ENCODE data around the gene CP.
"Not testable (repeated sequence)": the region's sequence is repeated elsewhere in the genome, so short reads cannot be mapped to it uniquely, and the experiment has no call there.

CP gene

DNA sequence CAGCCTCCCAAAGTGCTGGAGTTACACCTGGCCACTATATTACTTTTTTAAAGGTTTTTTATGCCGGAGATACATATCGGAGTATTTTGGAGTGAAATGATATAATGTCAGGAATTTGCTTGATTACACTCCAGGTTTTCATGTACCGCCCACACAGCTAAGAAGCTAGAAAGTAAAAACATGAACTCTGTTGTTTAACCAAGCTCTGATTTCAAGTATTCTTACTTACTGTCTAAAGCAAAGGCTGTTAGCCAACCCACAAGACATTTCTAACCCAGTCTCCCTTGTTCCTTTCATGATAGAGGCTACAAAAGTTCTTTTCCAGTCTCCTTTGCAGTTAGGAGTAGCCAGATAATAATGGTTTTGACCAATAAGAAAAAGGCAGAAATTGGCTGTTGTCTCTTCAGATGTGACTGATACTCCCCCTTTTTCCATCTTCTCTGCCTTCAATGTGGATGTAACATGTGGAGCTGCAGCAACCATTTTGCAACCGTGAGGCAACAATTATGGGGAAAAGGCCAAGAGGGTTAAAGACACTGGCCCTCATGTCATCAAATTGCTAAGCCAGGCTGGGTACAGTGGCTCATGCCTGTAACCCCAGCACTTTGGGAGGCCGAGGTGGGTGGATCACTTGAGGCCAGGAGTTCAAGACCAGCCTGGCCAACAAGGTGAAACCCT, 6.1 kb upstream of the CP start:
- no peak for DNase-seq (ENCODE audit: low read depth)

DNA sequence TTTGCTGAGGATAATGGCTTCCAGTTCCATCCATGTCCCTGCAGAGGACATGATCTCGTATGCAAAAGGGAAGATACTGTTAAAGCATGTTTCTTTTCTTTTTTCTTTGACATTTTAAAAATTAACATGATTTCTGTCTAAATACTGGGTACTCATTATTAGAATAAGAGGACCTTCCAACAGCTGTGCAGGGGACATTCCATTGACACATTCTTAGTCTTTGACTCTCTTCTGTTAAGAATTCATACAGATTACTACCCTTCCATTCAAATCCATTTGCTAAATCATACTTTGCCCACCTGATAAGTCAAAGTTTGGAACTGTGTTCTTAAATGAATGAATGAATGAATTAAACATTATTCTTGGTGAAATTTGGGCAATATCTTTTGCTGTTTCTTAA, 5.1 kb upstream of the CP start:
- no peak for DNase-seq (ENCODE audit: low read depth)

DNA sequence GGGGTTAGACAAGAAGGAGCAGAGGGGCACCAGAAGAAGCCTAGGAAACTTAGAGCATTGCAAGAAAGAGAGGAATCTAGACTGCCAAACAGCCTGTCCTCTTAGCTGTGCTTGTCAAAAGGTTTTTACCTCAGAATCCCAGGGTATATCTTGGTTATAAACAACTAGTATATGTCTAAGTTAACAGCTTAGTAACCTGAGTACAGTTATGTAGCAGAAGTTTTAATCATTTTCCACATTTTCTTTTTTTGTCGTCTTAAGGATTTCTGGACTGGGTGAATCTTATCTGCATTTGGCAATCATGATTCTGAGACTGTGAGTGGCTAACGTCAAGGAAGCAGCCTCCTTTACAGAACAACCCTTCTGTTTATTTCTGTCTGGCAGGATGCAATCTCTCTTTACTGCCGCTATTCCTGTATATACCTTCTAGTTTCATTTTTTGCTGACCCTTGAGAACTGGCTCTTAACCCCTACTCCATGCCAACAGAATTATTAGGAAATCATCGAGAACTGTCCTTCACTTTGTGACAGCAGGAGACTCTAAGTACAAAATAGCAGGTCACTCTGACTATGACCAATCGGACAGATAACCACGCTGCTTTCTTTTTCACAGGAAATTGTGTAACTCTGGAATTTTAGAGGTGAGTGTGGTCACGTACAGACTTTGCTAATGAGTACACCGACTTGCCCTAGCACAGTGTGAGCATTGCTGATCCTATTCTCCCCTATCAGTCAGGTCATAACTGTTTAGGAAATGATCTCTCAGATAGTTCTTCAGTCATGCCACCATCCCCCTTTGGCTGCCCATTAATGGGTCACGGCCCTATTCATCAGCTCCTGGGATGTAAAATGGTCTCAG, 3.3 kb upstream of the CP start:
- DNase-seq (ENCODE audit: low read depth) = peak; percentile 43

DNA sequence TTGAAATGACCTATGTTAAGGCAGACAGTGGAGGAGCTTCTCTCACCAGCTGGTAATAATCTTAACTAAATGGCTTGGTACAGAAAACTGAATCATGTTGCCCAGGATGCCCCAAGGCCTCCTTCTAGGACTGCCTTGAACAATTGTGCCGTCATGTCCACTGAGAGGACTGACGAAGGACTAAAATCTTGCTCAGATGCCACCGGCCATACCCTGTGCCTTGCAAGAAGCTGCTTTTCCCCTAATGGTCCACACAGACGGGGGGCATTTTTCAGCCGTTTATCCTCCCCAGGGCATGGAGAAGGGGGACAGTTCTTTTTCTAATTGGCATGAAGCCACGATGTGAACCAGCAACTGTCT, 1.8 kb upstream of the CP start:
- no peak for DNase-seq (ENCODE audit: low read depth)

DNA sequence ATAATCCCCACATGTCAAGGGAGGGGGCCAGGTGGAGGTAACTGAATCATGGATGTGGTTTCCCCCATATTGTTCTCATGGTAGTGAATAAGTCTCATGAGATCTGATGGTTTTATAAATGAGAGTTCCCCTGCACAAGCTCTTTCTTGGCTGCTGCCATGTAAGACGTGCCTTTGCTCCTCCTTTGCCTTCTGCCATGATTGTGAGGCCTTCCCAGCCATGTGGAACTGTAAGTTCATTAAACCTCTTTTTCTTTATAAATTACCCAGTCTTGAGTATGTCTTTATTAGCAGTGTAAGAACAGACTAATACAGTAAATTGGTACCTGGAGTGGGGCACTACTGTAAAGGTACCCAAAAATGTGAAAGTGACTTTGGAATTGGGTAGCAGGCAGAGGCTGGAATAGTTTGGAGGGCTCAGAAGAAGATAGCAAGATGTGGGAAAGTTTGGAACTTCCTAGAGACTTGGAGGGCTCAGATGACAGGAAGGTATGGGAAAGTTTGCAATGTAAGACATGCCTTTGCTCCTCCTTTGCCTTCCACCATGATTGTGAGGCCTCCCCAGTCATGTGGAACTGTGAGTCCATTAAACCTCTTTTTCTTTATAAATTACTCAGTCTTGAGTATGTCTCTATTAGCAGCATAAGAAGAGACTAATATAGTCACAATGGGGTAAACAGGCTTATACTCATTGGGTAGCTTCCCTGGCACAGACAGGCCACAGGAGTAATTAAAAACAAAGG, 2.1 kb downstream of the CP start:
- not testable (repeated sequence) for DNase-seq (ENCODE audit: low read depth)

DNA sequence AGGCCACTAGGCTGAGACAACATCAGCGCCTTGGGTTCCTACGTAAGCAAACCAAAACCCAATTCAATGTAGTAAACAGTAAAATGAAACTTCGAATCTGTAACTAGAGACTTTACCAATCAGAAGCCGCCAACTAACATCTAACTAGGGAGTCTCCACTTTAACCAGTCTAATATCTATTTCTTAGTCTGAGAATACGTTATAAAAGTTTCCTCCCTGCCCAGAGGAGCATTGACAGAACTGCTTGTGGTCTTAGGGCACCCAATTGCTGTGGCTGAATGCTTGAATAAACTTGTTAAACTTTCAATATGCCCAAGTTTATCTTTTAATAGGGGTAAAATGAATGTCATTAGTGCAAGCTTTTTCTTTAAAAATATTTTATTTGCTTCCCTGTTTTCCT, 4.3 kb downstream of the CP start:
- DNase-seq (ENCODE audit: low read depth) = no peak

DNA sequence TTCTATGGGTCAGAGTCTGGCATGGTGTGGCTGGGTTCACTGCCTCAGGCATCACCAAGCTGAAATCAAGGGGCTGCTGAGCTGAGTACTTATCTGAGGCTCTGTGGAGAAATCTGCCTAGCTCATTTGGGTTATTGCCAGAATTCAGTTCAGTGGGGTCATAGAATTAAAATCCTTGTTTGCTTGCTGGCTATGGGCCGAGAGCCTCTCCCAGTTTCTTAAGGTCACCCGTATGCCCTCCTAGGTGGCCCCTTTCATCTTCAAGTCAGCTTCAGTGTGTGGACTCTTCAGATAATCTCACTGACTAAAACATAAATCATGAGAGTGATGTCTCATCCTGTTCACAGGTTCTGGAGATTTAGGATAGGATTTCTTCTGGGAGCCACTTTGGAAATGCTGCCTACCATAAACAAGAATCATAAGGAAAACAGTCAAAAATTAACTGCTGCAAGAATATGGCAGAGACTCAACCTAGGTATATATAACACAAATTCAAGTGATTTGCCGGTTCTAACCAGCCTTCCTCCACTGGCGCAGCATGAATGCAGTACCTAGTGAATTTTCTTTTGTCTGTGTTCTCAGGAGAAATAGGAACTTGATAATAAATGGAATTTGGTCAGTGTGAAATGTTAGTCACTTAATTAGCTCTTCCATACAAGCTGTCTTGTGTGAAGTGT, 5.3 kb downstream of the CP start:
- no peak for DNase-seq (ENCODE audit: low read depth)

DNA sequence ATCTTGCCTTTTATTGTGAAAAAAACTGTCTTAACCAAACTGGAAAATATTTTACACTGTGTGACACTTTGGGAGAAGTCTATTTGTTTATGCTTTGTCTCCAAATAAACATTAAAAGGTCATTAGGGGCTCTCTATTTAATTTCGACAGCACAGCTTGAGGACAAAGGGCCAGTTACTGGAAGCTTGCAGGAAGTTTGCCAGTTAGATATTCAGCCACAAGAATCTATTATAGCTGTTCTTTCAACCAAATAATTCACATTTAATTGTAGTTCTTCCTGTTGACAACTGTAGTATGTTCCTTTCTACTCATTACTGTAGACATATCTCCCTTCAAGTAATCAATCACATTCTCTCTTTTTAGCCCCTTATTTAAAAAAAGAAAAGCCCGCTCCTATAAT, 6.1 kb downstream of the CP start:
- DNase-seq (ENCODE audit: low read depth) = no peak

DNA sequence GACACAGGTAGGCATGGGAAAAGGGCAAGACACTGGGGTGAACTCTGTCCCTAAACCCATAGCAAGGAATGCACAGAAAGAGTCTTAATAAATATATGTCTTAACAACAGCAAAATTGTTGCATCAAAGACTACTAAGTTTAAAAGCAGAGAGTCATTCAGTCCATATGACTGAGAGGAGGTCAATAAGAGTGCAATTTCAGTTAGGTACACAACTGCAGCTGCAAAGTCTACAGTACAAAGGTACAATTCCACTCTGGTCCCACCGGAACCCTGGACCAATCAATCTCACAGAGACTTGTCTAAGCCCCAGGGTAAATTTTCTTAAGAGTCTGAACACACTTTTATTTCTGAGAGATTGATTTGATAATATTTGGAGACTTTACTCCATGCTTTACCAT, 6.9 kb downstream of the CP start:
- DNase-seq (ENCODE audit: low read depth) = no peak

DNA sequence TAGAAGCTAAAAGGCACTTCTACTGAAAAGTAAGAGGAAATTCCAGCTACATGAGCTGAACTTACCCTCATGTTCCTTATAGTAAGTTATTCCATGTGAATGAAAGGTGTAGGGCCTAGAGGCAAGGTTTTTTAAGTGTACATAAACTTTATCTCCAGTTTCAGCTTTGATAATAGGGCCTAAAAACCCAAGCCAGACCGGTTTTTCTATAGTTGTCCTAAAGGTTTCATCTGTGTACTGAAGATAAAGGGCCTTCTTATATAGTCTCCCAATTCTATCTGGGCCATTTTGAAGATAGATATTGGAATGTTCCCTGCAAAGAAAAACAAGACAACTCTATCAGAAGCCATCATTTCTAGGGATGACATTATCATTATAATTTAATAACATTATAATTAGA, 9.2 kb downstream of the CP start:
- no peak for DNase-seq (ENCODE audit: low read depth)

DNA sequence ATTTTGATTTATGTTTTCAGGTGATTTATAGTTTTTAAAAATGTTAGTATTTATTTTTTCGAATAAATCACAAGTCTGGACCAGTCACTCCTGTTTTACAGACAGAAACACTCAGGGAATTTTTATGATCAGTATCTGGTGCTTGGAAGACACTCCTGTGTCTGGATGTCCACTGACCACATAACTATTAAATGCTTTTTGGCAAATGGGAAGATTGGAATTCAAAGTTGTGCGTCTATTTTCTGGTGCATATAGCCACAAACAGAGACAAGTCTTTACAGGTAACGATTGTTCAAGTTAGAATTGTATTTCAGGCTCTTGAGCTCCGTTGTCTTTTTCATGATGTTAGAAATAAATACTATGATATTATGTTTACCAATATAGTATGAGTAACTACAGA, 12.2 kb downstream of the CP start:
- no peak for DNase-seq (ENCODE audit: low read depth)

DNA sequence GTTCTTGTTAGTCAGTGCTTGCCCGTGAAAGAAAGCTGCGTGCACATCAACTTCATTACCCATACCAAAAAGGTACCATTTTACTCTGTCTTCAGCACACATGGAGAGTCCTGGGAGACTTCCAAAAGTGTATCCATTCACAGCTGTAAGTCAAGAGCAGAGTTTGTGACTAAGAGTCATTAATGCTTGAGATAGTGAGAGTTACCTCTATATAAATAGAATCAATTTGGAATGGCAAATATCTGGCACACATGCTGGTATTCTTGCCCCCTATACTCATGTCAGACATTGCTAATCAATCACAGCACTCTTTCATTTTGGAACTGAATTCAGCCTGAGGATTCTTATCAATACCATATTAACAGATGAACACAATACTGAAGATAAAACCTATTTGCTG, 14.2 kb downstream of the CP start:
- DNase-seq (ENCODE audit: low read depth) = no peak

DNA sequence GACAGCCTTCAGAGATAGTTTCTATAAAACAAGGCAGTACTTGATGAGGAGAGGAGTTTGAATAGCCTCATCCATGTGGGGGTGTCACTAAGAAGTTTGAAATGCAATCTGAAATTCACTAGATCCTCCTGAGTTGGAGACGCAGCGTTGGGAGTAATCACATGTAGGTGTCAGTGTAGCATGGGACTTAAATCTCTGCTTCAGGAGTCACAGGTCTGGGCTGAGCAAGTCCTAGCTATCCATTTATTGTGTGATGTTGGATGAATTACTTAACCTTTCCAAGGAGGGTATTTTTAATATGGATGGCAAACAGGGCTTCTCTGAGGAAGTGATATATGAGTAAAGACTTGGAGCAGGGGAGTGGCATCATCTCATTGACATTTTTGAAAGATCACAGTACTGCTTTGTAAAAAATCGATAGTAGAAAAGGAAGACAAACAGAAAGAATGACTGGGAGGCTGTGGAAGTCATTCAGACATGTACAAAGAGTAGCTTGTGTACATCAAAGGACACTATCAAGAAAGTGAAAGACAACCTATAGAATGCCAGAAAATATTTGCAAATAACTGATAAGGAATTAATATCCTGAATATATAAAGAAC, 17.1 kb downstream of the CP start:
- DNase-seq (ENCODE audit: low read depth) = no peak

DNA sequence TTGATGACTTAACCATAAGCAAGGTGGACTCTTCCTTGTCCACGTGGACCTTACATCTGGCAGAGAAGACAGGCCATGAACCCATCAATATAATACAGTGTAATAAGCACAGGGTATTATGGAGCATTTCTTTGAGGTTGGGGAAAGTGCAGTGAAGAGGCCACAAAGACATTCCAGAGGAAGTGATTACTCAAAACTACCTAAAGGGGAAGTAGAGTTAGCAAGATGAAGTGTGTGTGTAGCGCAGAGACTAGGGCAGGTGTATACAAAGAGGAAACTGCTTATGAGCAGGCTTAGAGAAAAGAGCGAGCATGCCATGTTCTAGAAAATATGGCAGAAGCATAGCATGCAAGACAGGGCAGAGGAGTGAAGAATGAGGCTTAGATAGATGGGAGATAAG, 17.9 kb downstream of the CP start:
- DNase-seq (ENCODE audit: low read depth) = no peak

DNA sequence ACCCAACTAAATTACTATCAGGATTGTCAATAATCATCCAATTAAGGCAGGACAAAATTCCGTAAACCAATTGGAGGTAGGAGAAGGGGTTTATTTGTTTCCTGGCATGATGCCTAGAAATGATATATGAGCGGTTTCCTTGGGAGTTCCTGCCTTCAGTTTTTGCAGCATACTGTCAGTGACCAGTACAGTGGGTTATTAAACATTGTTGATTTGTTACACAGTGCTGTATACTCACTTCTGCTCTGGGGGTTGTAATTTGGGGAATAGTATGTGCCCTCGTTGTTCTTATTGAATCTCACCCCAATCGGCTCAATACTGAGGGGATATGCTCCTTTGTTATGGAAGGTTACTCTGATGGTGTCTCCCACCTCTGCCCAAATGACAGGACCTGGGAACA, 22.2 kb downstream of the CP start:
- DNase-seq (ENCODE audit: low read depth) = no peak

DNA sequence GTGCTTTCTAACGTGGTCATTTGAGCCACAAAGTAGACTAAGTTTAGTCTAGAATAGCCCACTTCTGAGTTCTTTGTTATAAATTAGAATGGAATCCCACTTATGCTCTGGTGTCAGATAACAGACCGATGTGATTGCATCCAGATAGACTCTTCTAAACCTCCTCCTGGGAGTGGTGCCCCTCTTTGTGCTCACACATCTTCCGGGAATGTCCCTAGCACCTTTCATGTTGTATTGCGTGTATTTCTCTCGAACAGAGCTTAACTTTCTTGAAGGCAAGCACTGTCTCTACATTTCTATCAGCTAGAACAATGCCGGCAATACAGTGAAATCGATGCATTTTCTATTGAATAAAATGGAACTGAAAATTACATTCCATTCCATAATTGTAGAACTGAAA, 23.0 kb downstream of the CP start:
- no peak for DNase-seq (ENCODE audit: low read depth)

DNA sequence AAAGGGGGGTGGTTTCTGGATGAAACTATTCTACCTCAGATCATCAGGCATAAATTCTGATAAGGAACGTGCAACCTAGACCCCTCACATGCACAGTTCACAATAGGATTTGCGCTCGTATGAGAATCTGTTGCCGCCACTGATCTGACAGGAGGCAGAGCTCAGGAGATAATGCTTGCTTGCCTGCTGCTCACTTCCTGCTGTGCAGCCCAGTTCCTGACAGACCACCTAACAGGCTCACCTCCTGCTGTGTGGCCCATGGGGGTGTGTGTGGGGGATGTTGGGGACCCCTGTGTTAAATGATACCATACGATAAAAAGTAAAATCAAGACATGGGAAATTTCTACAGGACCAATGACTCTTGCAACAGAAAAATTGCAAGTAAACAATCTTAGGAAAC, 24.0 kb downstream of the CP start:
- DNase-seq (ENCODE audit: low read depth) = no peak

DNA sequence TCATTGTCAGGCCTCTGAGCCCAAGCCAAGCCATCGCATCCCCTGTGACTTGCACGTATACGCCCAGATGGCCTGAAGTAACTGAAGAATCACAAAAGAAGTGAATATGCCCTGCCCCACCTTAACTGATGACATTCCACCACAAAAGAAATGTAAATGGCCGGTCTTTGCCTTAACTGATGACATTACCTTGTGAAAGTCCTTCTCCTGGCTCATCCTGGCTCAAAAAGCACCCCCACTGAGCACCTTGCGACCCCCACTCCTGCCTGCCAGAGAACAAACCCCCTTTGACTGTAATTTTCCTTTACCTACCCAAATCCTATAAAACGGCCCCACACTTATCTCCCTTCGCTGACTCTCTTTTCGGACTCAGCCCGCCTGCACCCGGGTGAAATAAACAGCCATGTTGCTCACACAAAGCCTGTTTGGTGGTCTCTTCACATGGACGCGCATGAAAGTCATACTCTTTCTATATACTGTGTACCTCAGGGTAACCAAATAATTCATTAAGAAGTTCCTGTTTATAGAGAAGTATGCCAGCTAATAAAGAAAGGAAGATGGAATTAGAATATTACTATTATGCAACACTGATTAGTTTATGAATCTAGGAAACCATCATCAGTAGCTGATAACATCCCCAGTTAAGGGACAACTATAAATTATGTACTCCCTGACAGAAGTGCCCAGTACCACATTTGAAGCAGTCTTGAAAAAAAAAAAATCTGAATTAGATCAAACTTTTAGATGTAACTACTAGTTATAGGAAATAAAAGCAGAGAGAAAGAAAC, 24.6 kb downstream of the CP start:
- not testable (repeated sequence) for DNase-seq (ENCODE audit: low read depth)

DNA sequence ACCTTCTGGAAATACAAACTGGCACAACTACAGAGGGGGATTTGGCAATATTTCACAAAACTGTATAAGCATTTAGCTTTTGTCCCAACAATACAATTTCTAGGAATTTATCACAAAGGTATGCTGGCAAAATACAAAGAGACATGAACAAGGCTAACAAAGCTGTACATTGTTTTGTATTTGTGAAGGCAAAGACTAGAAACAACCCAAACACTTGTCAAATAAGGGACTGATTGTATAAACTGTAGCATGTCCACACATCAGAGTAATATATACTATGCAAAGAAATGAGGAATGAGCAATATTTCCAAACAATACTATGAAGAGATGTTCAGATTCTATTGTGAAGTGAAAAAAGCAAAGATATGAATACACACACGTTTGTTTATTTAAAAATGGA, 26.4 kb downstream of the CP start:
- DNase-seq (ENCODE audit: low read depth) = no peak

DNA sequence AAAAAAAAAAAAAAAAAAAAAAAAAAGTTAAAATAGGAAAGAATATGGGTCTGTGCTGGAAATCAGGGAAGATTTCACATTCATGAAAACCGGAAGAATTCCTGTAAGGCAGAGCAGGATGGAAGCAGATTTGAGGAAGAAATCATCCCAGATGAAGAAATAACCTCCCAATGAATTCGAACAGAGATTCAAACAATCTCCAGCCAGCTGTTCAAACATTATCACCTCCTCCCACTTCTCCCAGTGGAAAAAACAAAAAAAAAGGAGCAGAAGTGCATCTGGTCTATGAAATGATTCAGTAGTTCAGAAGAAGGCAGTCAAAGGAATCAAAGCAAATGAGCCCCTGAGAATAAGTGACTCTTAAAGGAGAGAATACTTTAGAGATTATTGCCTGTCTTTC, 33.1 kb downstream of the CP start:
- DNase-seq (ENCODE audit: low read depth) = no peak

DNA sequence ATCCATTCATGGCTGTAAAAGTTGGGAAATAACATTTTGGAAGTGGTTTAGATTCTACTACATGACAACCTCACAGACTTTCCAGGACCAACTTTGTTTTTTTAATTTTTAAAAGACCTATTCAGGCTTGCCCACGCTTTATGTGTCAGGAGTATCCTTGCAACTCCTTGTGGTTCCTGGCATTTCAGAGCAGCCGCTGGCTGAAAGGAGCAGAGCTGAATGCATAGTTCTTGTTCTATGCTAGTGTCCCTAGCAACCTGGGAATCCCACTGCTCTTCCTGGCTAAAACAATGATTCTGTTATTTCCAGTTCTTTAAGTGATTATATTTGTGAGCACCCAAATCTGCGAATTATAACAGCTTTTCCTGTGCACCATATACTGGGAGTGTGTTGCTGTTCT, 34.9 kb downstream of the CP start:
- DNase-seq (ENCODE audit: low read depth) = no peak

Data from GM04503 (cell line).